ENCODE results near the gene PIEZO1. TPM values are rescaled to one million over a fixed set of nuclear protein-coding genes. Genes with fewer than 3 reads are reported as not detected.

PIEZO1 gene
- total RNA-seq, 4 donors from 2014 or later, result 105 to 248 (median 172) TPM

- no peaks in the 10 kb centered on the region for H3K9me3 ChIP-seq
- peaks cover 0 to 86% of the 10 kb centered on the region in 2 donors for H3K36me3 ChIP-seq
- peaks cover 0 to 6% (median 0%) of the 10 kb centered on the region in 3 donors for H3K4me1 ChIP-seq
- no CpG with 5 or more reads among the region's 30 CpGs for WGBS, 2 donors (ENCODE audit: low coverage in 1 of 2)
- H3K4me3 ChIP-seq, result no peak overlapping the region
- H3K27ac ChIP-seq, result no peak overlapping the region
- TF ChIP-seq POLR2AphosphoS5 (IDR thresholded peaks at IDR 0.05), result peak; percentile 19
- TF ChIP-seq EP300 (IDR thresholded peaks at IDR 0.05), result no peak
- H3K27me3 ChIP-seq, result no peaks in the 10 kb centered on the region
- ATAC-seq, result no peak
Observed at GRCh38 chr16:88732172-88732960, 52.7 kb downstream of the PIEZO1 start.

GRCh38 chr16:88731699-88732098, 53.3 kb downstream of the PIEZO1 start:
- no peaks in the 10 kb centered on the region for H3K4me1 ChIP-seq
- no peak overlapping the region for H3K4me3 ChIP-seq
- no peaks in the 10 kb centered on the region for H3K27me3 ChIP-seq
- ATAC-seq, result no peak
- 100% methylated on average over 1 of the region's 15 CpGs; no CpG with 5 or more reads in 1 of the 2 donors for WGBS, 2 donors (ENCODE audit: low coverage in 1 of 2)
- TF ChIP-seq POLR2A (IDR thresholded peaks at IDR 0.05) (no peak), POLR2AphosphoS5 (IDR thresholded peaks at IDR 0.05) (no peak), EP300 (IDR thresholded peaks at IDR 0.05) (no peak), CTCF (IDR thresholded peaks at IDR 0.05) (no peak)
- no peaks in the 10 kb centered on the region for H3K9me3 ChIP-seq
- peaks cover 0 to 88% of the 10 kb centered on the region in 2 donors for H3K36me3 ChIP-seq
- H3K27ac ChIP-seq, result no peak overlapping the region

- no peak overlapping the region for H3K27ac ChIP-seq
- H3K36me3 ChIP-seq, result peaks cover 0 to 88% of the 10 kb centered on the region in 2 donors
Observed at GRCh38 chr16:88730632-88731607, 54.1 kb downstream of the PIEZO1 start.

GRCh38 chr16:88727871-88728270, 57.1 kb downstream of the PIEZO1 start:
- Histone ChIP-seq H3K36me3 (peaks cover 0 to 88% of the 10 kb centered on the region in 2 donors), H3K4me3 (no peak overlapping the region), H3K4me1 (no peaks in the 10 kb centered on the region), H3K27me3 (no peaks in the 10 kb centered on the region), H3K9me3 (no peaks in the 10 kb centered on the region), H3K27ac (no peak overlapping the region)
- TF ChIP-seq POLR2AphosphoS5 (IDR thresholded peaks at IDR 0.05) (no peak), CTCF (IDR thresholded peaks at IDR 0.05) (no peak), EP300 (IDR thresholded peaks at IDR 0.05) (no peak), POLR2A (IDR thresholded peaks at IDR 0.05) (no peak)
- no peak for ATAC-seq
- no CpG with 5 or more reads among the region's 20 CpGs for WGBS, 2 donors (ENCODE audit: low coverage in 1 of 2)

More at GRCh38 chr16:88730632-88731607, 54.1 kb downstream of the PIEZO1 start:
- H3K4me3 ChIP-seq, result no peak overlapping the region
- H3K4me1 ChIP-seq, result no peaks in the 10 kb centered on the region
- 77 to 80% methylated on average over 3 to 16 of the region's 34 CpGs for WGBS, 2 donors (ENCODE audit: low coverage in 1 of 2)
- no peaks in the 10 kb centered on the region for H3K27me3 ChIP-seq
- H3K9me3 ChIP-seq, result no peaks in the 10 kb centered on the region
- ATAC-seq, result no peak
- no peak for TF ChIP-seq POLR2AphosphoS5 (IDR thresholded peaks at IDR 0.05)

GRCh38 chr16:88726981-88727380, 58.0 kb downstream of the PIEZO1 start:
- Histone ChIP-seq H3K9me3 (no peaks in the 10 kb centered on the region), H3K27me3 (no peaks in the 10 kb centered on the region), H3K36me3 (peaks cover 0 to 88% of the 10 kb centered on the region in 2 donors), H3K4me1 (no peaks in the 10 kb centered on the region), H3K4me3 (no peak overlapping the region), H3K27ac (no peak overlapping the region)
- no peak for ATAC-seq
- TF ChIP-seq EP300 (IDR thresholded peaks at IDR 0.05) (no peak), POLR2AphosphoS5 (IDR thresholded peaks at IDR 0.05) (no peak), CTCF (IDR thresholded peaks at IDR 0.05) (no peak), POLR2A (IDR thresholded peaks at IDR 0.05) (no peak)
- WGBS, 2 donors (ENCODE audit: low coverage in 1 of 2), result no CpG with 5 or more reads among the region's 28 CpGs
